AG04450 (cell line): ENCODE results near the gene LUC7L3. TPM values are rescaled to one million over a fixed set of nuclear protein-coding genes. Genes with fewer than 3 reads are reported as not detected.
"Not testable (repeated sequence)": the region's sequence is repeated elsewhere in the genome, so short reads cannot be mapped to it uniquely, and the experiment has no call there.

Source experiments
- CTCF ChIA-PET: fragments of 300-600, 350-600 bp; formaldehyde crosslinking; extraction: SDS; loops from one replicate; lab custom pipeline; 2022; ENCODE audit warnings: antibody characterized with exemption, inconsistent platforms; lab: Charles Lee
- POLR2A ChIA-PET: fragments of 350-600 bp; formaldehyde crosslinking; extraction: SDS; loops from one replicate; lab custom pipeline; 2021; ENCODE audit warnings: antibody characterized with exemption, inconsistent platforms; lab: Yijun Ruan, JAX
- DNase-seq: peaks from one replicate; pipeline ENCODE4 v3.0.0-alpha.2; 2011; ENCODE audit warnings: low read depth, low spot score
- H3K27ac ChIP-seq: one replicate; pipeline ENCODE4 v1.5.1; 2012; ENCODE audit warnings: low read depth, low read length, control low read depth
- H3K27me3 ChIP-seq: one replicate; pipeline ENCODE4 v1.6.0; 2012; ENCODE audit warnings: low read length; ENCODE audit not compliant: control insufficient read depth, insufficient read depth
- H3K4me3 ChIP-seq: 2 replicates; pipeline ENCODE4 v1.5.1; 2011; ENCODE audit warnings: mild to moderate bottlenecking, low read depth, low read length, control low read depth
- H3K9me3 ChIP-seq: 2 replicates; pipeline ENCODE4 v1.5.1; 2012; ENCODE audit warnings: low read length; ENCODE audit not compliant: control insufficient read depth, insufficient read depth
- CTCF ChIP-seq: IDR thresholded peaks from 2 replicates; pipeline ENCODE4 v1.5.1; 2011; ENCODE audit warnings: low read depth, low read length, control low read depth, inconsistent platforms
- polyA plus RNA-seq: library from polyadenylated mRNA; depleted of rRNA; stranded (reverse); fragments of >200 nt; gene quantifications from 2 replicates; pipeline ENCODE4 v1.2.3, GENCODE V29; 2011

Gene LUC7L3
- polyA plus RNA-seq, 1 experiment: 120 TPM

DNA sequence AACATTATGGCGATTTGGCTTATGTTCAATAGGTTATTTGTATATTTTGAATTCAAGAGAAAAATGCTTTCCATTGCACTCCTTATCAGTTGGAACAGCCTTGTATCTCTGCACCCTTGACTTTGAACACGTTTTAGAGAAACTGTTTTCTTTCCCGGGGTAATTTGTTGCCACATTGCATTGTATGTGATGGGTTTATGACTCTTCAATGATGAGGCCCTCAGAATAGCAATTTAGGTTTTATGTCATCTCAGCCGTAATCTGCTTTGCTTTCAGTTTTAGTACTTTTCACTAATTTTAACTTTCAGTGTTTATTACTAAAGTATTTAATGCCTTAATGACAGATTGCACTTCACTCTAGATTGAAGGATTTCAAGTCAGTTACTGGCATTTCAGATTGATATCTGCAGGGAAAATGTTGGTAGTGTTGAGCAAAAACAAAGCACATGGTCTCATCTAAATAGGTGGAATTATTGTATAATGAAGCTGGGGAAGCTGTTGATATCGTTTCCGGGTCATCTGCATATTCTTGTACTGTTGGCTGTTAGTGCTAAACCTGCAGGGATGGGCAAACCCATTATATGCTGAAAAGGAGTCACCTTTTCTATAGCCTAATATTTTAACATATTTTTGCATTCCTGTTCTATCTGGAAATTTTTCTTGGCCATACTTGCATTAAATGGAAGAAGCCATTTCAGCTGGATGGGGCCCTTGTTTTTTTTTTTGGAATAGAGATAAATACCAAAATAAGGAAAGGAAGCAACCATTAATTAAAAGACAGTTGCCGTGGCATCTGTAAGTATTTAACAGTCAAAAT, 2.0 kb downstream of the LUC7L3 start:
- Histone ChIP-seq H3K9me3 (no peaks in the 10 kb centered on the region), H3K27ac (no peak overlapping the region), H3K27me3 (no peaks in the 10 kb centered on the region), H3K4me3 (peak overlapping the region; percentile 93)
- ChIA-PET CTCF (interaction anchor here (1.4 kb wide), 1 partner anchor 171 kb away, joined by 4 read pairs; no protein-coding TSS in a partner anchor), POLR2A (interaction anchor here (0.6 kb wide), 1 partner anchor 1044 kb away, joined by 4 read pairs; no protein-coding TSS in a partner anchor)
- TF ChIP-seq CTCF: no peak
- DNase-seq: no peak

DNA sequence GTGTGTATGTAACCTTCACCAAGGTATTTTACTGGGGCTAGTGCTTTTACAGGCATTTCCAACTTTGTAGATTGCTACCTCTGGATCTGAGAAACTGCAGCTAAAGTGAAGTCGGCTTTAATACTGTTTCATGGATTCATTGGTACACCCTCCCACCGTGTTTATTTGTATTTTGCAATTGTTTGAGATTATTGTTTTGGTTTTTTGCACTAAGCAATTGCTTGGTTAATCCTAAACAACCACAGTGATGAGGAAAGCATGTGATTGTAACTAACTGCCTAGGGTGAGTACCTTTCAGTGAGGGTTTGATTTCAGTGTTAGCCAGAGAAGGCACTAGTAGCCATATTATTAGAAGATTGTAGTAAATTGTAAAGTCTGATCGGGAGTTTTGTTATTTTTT, 3.3 kb downstream of the LUC7L3 start:
- H3K4me3 ChIP-seq: peak overlapping the region; percentile 25; the same call in 1 of the 2 replicates
- H3K9me3 ChIP-seq: no peaks in the 10 kb centered on the region
- H3K27me3 ChIP-seq: no peaks in the 10 kb centered on the region
- DNase-seq: no peak
- no peak for TF ChIP-seq CTCF
- CTCF ChIA-PET: no interaction called here
- POLR2A ChIA-PET: no interaction called here
- no peak overlapping the region for H3K27ac ChIP-seq

- POLR2A ChIA-PET, H3K27ac ChIP-seq, H3K27me3 ChIP-seq, H3K4me3 ChIP-seq, DNase-seq, H3K9me3 ChIP-seq: not testable (repeated sequence)
- CTCF ChIA-PET: interaction anchor here (1.3 kb wide), 2 partner anchors 30 to 59 kb away, joined by 3 to 4 read pairs; no protein-coding TSS in a partner anchor
Observed at GRCh38 chr17:50724622-50725021, 5.2 kb downstream of the LUC7L3 start.

GRCh38 chr17:50725769-50726655, 6.6 kb downstream of the LUC7L3 start:
- POLR2A ChIA-PET: no interaction called here
- H3K27ac ChIP-seq: no peak overlapping the region
- DNase-seq: no peak

More at GRCh38 chr17:50725769-50726655, 6.6 kb downstream of the LUC7L3 start:
- CTCF ChIA-PET: interaction anchor here (1.3 to 2.0 kb wide), 3 partner anchors 58 to 175 kb away, joined by 3 to 7 read pairs (median 4); partner anchors contain the start of gene CACNA1G
- H3K9me3 ChIP-seq: no peaks in the 10 kb centered on the region
- no peak overlapping the region for H3K4me3 ChIP-seq
- no peak for TF ChIP-seq CTCF
- no peaks in the 10 kb centered on the region for H3K27me3 ChIP-seq
